ENCODE measurements around the gene DNAJC28. TPM values are rescaled to one million over a fixed set of nuclear protein-coding genes. Genes with fewer than 3 reads are reported as not detected.

Gene DNAJC28
- total and polyA plus RNA-seq, 9 of the 15 experiments (the other 6 are each of a cell fraction or from before 2014, with no cell fraction given), result 0.68 to 2.5 (median 1.1) TPM

GRCh38 chr21:33478935-33479678, 12.4 kb downstream of the DNAJC28 start (continued):
- TF ChIP-seq ZSCAN32 (CRISPR knock-in tag; IDR thresholded peaks at IDR 0.05), result no peak
- 0 out of 2 replicates have a peak, but pooled peaks have one; percentile 41 for TF ChIP-seq ZNF592 (IDR thresholded peaks at IDR 0.05)
- no peak for TF ChIP-seq RBM17 (IDR thresholded peaks at IDR 0.05; ENCODE audit: borderline replicate concordance, low read depth, low read length)
- no peak for TF ChIP-seq ZNF395 (CRISPR knock-in tag; IDR thresholded peaks at IDR 0.05)
- no peak for TF ChIP-seq NR2C2 (CRISPR knock-in tag; IDR thresholded peaks at IDR 0.05)
- 0 out of 2 replicates have a peak, but pooled peaks have one; percentile 18 for TF ChIP-seq NR2C2 (tag; IDR thresholded peaks at IDR 0.05)
- TF ChIP-seq CREB3 (tag; conservative IDR thresholded peaks at IDR 0.05; ENCODE audit: low read depth), result 0 out of 2 replicates have a peak, but pooled peaks have one; percentile 39
- peak in 1 of 3 experiments; percentile 41; a peak in 2 of 6 replicates for TF ChIP-seq CTCF (IDR thresholded peaks at IDR 0.05 in 2 of 3, conservative IDR thresholded peaks at IDR 0.05 in 1 of 3; ENCODE audit: insufficient read depth in 2 of 3, low read depth in 1 of 3, low read length in 3 of 3)
- no peak for TF ChIP-seq SRSF1 (IDR thresholded peaks at IDR 0.05; ENCODE audit: low read depth, low read length)
- peak; percentile 97 for TF ChIP-seq CHD1 (IDR thresholded peaks at IDR 0.05; ENCODE audit: low read length)
- no peak for TF ChIP-seq ZNF3 (CRISPR knock-in tag; IDR thresholded peaks at IDR 0.05)
- peak; percentile 39; the same call in 1 of the 2 replicates for TF ChIP-seq GABPB1 (CRISPR knock-in tag; IDR thresholded peaks at IDR 0.05)
- TF ChIP-seq ZNF232 (CRISPR knock-in tag; IDR thresholded peaks at IDR 0.05), result peak; percentile 72
- no peak for TF ChIP-seq NFXL1 (CRISPR knock-in tag; IDR thresholded peaks at IDR 0.05)
- TF ChIP-seq MTA1 (IDR thresholded peaks at IDR 0.05; ENCODE audit: borderline replicate concordance), result no peak
- TF ChIP-seq CREB3L1 (IDR thresholded peaks at IDR 0.05; ENCODE audit: borderline replicate concordance, low read depth), result no peak
- TF ChIP-seq MTF1 (CRISPR knock-in tag; IDR thresholded peaks at IDR 0.05; ENCODE audit: borderline replicate concordance), result no peak

Measured in K562 (cell line).